OCI-LY7 (cell line): Measurements from ENCODE around the gene NOCT. TPM values are rescaled to one million over a fixed set of nuclear protein-coding genes. Genes with fewer than 3 reads are reported as not detected.
A peak's percentile ranks its signal among the peaks of the same experiment; 100 is the strongest.

Experiments used
- BruUV-seq: library from RNA; stranded (reverse); fragments of 400-500 nt; replicated peaks from 2 replicates; lab custom pipeline; 2021; lab: Mats Ljungman, UMichigan
- CTCF ChIA-PET: fragments of 300-600 bp; sonication (Branson Sonifier 250); formaldehyde crosslinking; loops from one replicate; lab custom pipeline; 2022; ENCODE audit warnings: antibody characterized with exemption; ENCODE audit not compliant: unreplicated experiment; lab: Charles Lee
- POLR2A ChIA-PET: fragments of 300-600 bp; sonication (Branson Sonifier 250); formaldehyde crosslinking; loops from one replicate; lab custom pipeline; 2022; ENCODE audit warnings: antibody characterized with exemption; lab: Charles Lee
- DNase-seq: peaks from one replicate; pipeline ENCODE4 v3.0.0-alpha.2; 2015; ENCODE audit warnings: low spot score
- H2AFZ ChIP-seq: fragments of 200-600 bp; sonication (generic), shearing (Covaris generic); 2 replicates; pipeline ENCODE4 v1.6.1; 2014; ENCODE audit warnings: mild to moderate bottlenecking, antibody characterized with exemption, low read length, moderate library complexity
- H3K27ac ChIP-seq: fragments of 200-600 bp; sonication (generic); 2 replicates; pipeline ENCODE4 v1.5.1; 2014; ENCODE audit warnings: mixed run types, low read depth, mild to moderate bottlenecking, moderate library complexity, low read length, inconsistent platforms; ENCODE audit not compliant: poor library complexity, severe bottlenecking
- H3K36me3 ChIP-seq: fragments of 200-600 bp; sonication (generic); 2 replicates; pipeline ENCODE4 v1.6.1; 2014; ENCODE audit warnings: mild to moderate bottlenecking, antibody characterized with exemption, low read length, moderate library complexity, mixed read lengths; ENCODE audit not compliant: insufficient read depth
- H3K4me1 ChIP-seq: fragments of 200-600 bp; sonication (generic); 2 replicates; pipeline ENCODE4 v1.5.1; 2014; ENCODE audit warnings: mild to moderate bottlenecking, low read length; ENCODE audit not compliant: insufficient read depth, poor library complexity, severe bottlenecking
- H3K4me2 ChIP-seq: fragments of 200-600 bp; sonication (generic); 2 replicates; pipeline ENCODE4 v1.6.1; 2014; ENCODE audit warnings: mild to moderate bottlenecking, low read length
- H3K4me3 ChIP-seq: fragments of 200-600 bp; sonication (generic); 2 replicates; pipeline ENCODE4 v1.5.1; 2014; ENCODE audit warnings: mild to moderate bottlenecking, low read depth, low read length; ENCODE audit not compliant: poor library complexity, severe bottlenecking
- H3K79me2 ChIP-seq: fragments of 200-600 bp; sonication (generic); 2 replicates; pipeline ENCODE4 v1.6.1; 2016; ENCODE audit warnings: low read depth, mild to moderate bottlenecking, low read length, moderate library complexity, mixed read lengths; ENCODE audit not compliant: insufficient read depth
- H3K9me2 ChIP-seq: fragments of 200-600 bp; sonication (generic); 2 replicates; pipeline ENCODE4 v1.6.1; 2016; ENCODE audit warnings: mild to moderate bottlenecking, low read length, mixed read lengths; ENCODE audit not compliant: insufficient read depth
- H3K9me3 ChIP-seq: fragments of 200-600 bp; sonication (generic); 2 replicates; pipeline ENCODE4 v1.6.1; 2014; ENCODE audit warnings: mild to moderate bottlenecking, mixed run types, low read length, mixed read lengths
- H4K20me1 ChIP-seq: fragments of 200-600 bp; sonication (generic); 2 replicates; pipeline ENCODE4 v1.6.1; 2014; ENCODE audit warnings: mild to moderate bottlenecking, antibody characterized with exemption, low read length, moderate library complexity, mixed read lengths; ENCODE audit not compliant: insufficient read depth
- EZH2phosphoT487 ChIP-seq: fragments of 200-600 bp; sonication (generic); IDR thresholded peaks from 2 replicates; pipeline ENCODE4 v1.6.1; 2018; ENCODE audit warnings: low read depth, borderline replicate concordance, mild to moderate bottlenecking, mixed run types, antibody characterized with exemption, low read length, moderate library complexity, mixed read lengths
- intact Hi-C: fragments of 100-400 bp; cut with micrococcal nuclease; formaldehyde crosslinking; loops from one replicate; pipeline ENCODE4 v1.10.0; 2022; ENCODE audit not compliant: unreplicated experiment
- total RNA-seq, 2 experiments: library from RNA; depleted of rRNA in 1 of 2; stranded (reverse); fragments of >200 nt in 1 of 2; shearing (Covaris generic) in 1 of 2; gene quantifications; 2 replicates each; pipeline ENCODE4 v1.2.3, GENCODE V29; 2014 to 2022
- TF ChIP-seq, protein P1 (sequence below): fragments of 200-600 bp; sonication (generic); conservative IDR thresholded peaks from 2 replicates; pipeline ENCODE4 v1.5.1; 2014; ENCODE audit warnings: mild to moderate bottlenecking, antibody characterized with exemption, low read length, moderate library complexity, mixed read lengths

The NOCT gene
- total RNA-seq, 2 experiments from 2014 or later, result 17.8 to 22.8 TPM

DNA sequence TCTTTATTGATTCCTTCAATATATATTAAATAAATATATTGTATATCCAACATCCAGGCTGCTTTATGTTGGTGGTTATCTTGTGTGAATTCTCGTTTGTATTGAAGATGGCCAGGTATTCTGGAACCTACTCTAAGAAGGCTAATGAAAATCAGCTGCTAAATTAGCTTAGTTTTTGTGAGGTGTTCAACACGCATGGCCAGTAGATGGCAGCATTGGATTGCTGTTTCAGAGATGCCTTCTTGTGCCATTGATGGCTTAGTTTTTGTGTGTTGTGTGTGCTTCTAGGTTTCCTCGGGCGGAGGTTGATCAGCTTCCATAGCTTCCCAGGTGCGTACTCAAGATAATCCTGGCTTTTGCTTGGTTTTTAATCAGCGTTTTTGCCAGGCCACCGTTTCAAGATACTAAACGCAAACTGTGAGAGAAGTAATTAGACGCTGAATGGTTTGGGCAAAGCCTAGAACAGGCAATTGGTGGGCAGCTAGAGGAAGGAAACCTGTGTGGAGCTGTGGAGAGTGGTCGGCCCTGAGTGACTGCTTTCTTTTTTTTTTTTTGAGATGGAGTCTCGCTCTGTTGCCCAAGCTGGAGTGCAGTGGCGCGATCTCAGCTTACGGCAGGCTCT, 15.1 kb downstream of the NOCT start:
- POLR2A ChIA-PET, result interaction anchor here (0.5 to 1.5 kb wide), 11 partner anchors 8 to 266 kb away, joined by 3 to 15 read pairs (median 4); no protein-coding TSS in a partner anchor
- BruUV-seq, result no TSS peak

DNA sequence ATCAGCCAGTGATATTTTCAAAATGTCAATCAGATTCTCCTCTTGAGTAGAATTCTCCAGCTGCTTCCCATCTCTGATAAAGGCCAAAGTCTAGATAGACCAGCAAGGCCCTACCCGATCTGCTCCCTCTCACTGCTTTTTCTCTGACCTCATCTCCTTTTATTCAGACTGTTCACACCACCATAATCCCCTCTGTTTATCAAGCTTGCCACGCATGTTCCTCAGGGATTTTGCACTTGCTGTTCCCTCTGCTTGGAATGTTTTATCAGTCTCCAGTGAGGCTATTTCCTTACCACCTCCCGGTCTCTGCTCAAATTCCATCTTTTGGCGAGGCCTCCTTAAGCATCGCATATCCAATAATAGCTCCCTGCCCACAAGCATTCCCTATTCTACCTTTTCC, 20.1 kb downstream of the NOCT start:
- peaks cover 92% of the 10 kb centered on the region for H3K79me2 ChIP-seq
- DNase-seq, result no peak

More for the DNA sequence above, 15.1 kb downstream of the NOCT start:
- no peaks in the 10 kb centered on the region for H3K9me2 ChIP-seq
- H4K20me1 ChIP-seq, result peaks cover 8% of the 10 kb centered on the region; the same call in 1 of the 2 replicates
- H2AFZ ChIP-seq, result no peak overlapping the region
- intact Hi-C loops, result loop anchor here (2.0 to 10.0 kb wide), 6 partner anchors 52 to 624 kb away; partner anchors contain the start of gene ELF2
- H3K4me3 ChIP-seq, result no peak overlapping the region
- peaks cover 90% of the 10 kb centered on the region for H3K79me2 ChIP-seq
- H3K36me3 ChIP-seq, result peaks cover 31% of the 10 kb centered on the region
- peaks cover 11% of the 10 kb centered on the region for H3K4me1 ChIP-seq
- peak; percentile 86 for DNase-seq
- no peaks in the 10 kb centered on the region for H3K9me3 ChIP-seq
- CTCF ChIA-PET, result interaction anchor here (0.5 to 1.3 kb wide), 9 partner anchors 8 to 281 kb away, joined by 3 to 5 read pairs (median 3); no protein-coding TSS in a partner anchor
- no peak overlapping the region for H3K27ac ChIP-seq
- TF ChIP-seq, protein P1, sequence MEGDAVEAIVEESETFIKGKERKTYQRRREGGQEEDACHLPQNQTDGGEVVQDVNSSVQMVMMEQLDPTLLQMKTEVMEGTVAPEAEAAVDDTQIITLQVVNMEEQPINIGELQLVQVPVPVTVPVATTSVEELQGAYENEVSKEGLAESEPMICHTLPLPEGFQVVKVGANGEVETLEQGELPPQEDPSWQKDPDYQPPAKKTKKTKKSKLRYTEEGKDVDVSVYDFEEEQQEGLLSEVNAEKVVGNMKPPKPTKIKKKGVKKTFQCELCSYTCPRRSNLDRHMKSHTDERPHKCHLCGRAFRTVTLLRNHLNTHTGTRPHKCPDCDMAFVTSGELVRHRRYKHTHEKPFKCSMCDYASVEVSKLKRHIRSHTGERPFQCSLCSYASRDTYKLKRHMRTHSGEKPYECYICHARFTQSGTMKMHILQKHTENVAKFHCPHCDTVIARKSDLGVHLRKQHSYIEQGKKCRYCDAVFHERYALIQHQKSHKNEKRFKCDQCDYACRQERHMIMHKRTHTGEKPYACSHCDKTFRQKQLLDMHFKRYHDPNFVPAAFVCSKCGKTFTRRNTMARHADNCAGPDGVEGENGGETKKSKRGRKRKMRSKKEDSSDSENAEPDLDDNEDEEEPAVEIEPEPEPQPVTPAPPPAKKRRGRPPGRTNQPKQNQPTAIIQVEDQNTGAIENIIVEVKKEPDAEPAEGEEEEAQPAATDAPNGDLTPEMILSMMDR, result peak; percentile 97
- TF ChIP-seq EZH2phosphoT487, result no peak
- no peak overlapping the region for H3K4me2 ChIP-seq

More for the DNA sequence above, 20.1 kb downstream of the NOCT start:
- H3K4me2 ChIP-seq, result no peak overlapping the region
- H3K4me1 ChIP-seq, result peaks cover 10% of the 10 kb centered on the region
- no peak overlapping the region for H3K4me3 ChIP-seq
- BruUV-seq, result no TSS peak
- no peak overlapping the region for H3K27ac ChIP-seq
- CTCF ChIA-PET, result interaction anchor here (1.0 kb wide), 1 partner anchor 15 kb away, joined by 3 read pairs; no protein-coding TSS in a partner anchor
- H3K9me2 ChIP-seq, result no peaks in the 10 kb centered on the region
- H4K20me1 ChIP-seq, result peaks cover 4% of the 10 kb centered on the region; the same call in 1 of the 2 replicates
- intact Hi-C loops, result loop anchor here (10.0 kb wide), 1 partner anchor 619 kb away; no protein-coding TSS in a partner anchor
- POLR2A ChIA-PET, result interaction anchor here (0.6 kb wide), 2 partner anchors 9 to 520 kb away, joined by 3 to 6 read pairs; partner anchors contain the start of gene SETD7
- no peaks in the 10 kb centered on the region for H3K9me3 ChIP-seq
- no peak overlapping the region for H2AFZ ChIP-seq
- TF ChIP-seq EZH2phosphoT487, result no peak
- TF ChIP-seq, protein P1, result no peak
- peaks cover 63% of the 10 kb centered on the region for H3K36me3 ChIP-seq
